ENCODE measurements around the gene TINCR.
A peak's percentile ranks its signal among the peaks of the same experiment; 100 is the strongest.

The TINCR gene

GRCh38 chr19:5588906-5589676 is 21.3 kb upstream of the TINCR start:
- no peak for DNase-seq

- DNase-seq, result peak in 1 of 2 experiments; percentile 52
Observed at GRCh38 chr19:5588441-5588840, 20.7 kb upstream of the TINCR start.

GRCh38 chr19:5587661-5588060 is 19.9 kb upstream of the TINCR start:
- no peak for DNase-seq

GRCh38 chr19:5587071-5587455 is 19.3 kb upstream of the TINCR start:
- DNase-seq, result no peak

- no peak for DNase-seq
Observed at GRCh38 chr19:5586300-5587070, 18.7 kb upstream of the TINCR start.

GRCh38 chr19:5585461-5586299 is 17.9 kb upstream of the TINCR start:
- peak; percentile 44 to 82 for DNase-seq

GRCh38 chr19:5580161-5580571 is 12.4 kb upstream of the TINCR start:
- DNase-seq, result no peak

- DNase-seq, result no peak
Observed at GRCh38 chr19:5579697-5580096, 11.9 kb upstream of the TINCR start.

GRCh38 chr19:5579286-5579685 is 11.5 kb upstream of the TINCR start:
- DNase-seq, result no peak

GRCh38 chr19:5578097-5578846 is 10.5 kb upstream of the TINCR start:
- DNase-seq, result peak; percentile 46 to 77

GRCh38 chr19:5575590-5575989 is 7.8 kb upstream of the TINCR start:
- DNase-seq, result no peak

- DNase-seq, result no peak
Observed at GRCh38 chr19:5572556-5573286, 5.0 kb upstream of the TINCR start.

GRCh38 chr19:5571777-5572176 is 4.0 kb upstream of the TINCR start:
- DNase-seq, result no peak

GRCh38 chr19:5567970-5568407 is 236 bp upstream of the TINCR start:
- DNase-seq, result no peak

- no peak for DNase-seq
Observed at GRCh38 chr19:5564930-5565329, 2.8 kb downstream of the TINCR start.

GRCh38 chr19:5563935-5564612 is 3.7 kb downstream of the TINCR start:
- no peak for DNase-seq

- no peak for DNase-seq
Observed at GRCh38 chr19:5563008-5563431, 4.7 kb downstream of the TINCR start.

GRCh38 chr19:5562280-5562679 is 5.5 kb downstream of the TINCR start:
- DNase-seq, result no peak

- DNase-seq, result no peak
Observed at GRCh38 chr19:5561559-5561958, 6.2 kb downstream of the TINCR start.

GRCh38 chr19:5560156-5560555 is 7.6 kb downstream of the TINCR start:
- no peak for DNase-seq

GRCh38 chr19:5559804-5560133 is 8.0 kb downstream of the TINCR start:
- DNase-seq, result no peak

Data from NCI-H446 (cell line).